AG08396 (cell line): ENCODE data around the gene IRF3.

Experiments
- DNase-seq: peaks from one replicate; pipeline ENCODE4 v3.0.0; 2012; ENCODE audit warnings: low spot score, mixed read lengths

The IRF3 gene, protein sequence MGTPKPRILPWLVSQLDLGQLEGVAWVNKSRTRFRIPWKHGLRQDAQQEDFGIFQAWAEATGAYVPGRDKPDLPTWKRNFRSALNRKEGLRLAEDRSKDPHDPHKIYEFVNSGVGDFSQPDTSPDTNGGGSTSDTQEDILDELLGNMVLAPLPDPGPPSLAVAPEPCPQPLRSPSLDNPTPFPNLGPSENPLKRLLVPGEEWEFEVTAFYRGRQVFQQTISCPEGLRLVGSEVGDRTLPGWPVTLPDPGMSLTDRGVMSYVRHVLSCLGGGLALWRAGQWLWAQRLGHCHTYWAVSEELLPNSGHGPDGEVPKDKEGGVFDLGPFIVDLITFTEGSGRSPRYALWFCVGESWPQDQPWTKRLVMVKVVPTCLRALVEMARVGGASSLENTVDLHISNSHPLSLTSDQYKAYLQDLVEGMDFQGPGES

GRCh38 chr19:49665351-49666119 is at the start of gene IRF3, which contains the start of gene BCL2L12:
Gene IRF3, minus strand, starts transcription at chr19:49665857. Its CDS starts 1,019 bp downstream, at chr19:49664838.
Gene BCL2L12, plus strand, starts transcription at chr19:49665933. Its CDS starts 760 bp downstream, at chr19:49666693.
- peak; percentile 99 for DNase-seq

DNA sequence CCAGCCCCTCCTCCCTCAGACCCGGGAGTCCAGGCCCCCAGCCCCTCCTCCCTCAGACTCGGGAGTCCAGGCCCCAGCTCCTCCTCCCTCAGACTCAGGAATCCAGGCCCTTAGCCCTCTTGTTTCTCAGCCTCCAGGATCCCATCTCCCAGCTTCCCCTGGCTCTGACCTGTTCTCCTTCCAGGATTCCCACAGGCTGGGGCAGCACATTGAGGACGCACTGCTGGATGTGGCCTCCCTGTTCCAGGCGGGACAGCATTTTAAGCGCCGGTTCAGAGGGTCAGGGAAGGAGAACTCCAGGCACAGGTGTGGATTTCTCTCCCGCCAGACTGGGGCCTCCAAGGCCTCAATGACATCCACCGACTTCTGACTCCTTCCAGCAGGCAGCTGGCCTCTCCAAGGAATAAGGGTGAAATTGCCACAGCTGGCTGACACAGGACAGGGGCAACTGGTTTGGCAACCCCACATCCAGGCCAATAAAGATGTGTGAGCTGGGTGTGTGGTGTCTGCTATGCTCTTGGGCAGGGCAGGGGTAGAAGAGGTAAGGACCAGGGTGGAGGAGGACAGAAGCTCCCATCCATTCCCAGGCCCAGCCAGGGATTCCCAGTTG is 47.7 kb upstream of the IRF3 start:
- no peak for DNase-seq

- DNase-seq: no peak
Measured at GRCh38 chr19:49712397-49712859, 46.8 kb upstream of the IRF3 start.

- peak; percentile 49 for DNase-seq
Measured at GRCh38 chr19:49710372-49710951, 44.8 kb upstream of the IRF3 start.

GRCh38 chr19:49705919-49706318 is 40.3 kb upstream of the IRF3 start:
- DNase-seq: no peak

GRCh38 chr19:49704888-49705642 is 39.4 kb upstream of the IRF3 start:
- DNase-seq: no peak

GRCh38 chr19:49701271-49701786 is 35.7 kb upstream of the IRF3 start:
- DNase-seq: no peak

GRCh38 chr19:49700563-49700962 is 34.9 kb upstream of the IRF3 start:
- no peak for DNase-seq

DNA sequence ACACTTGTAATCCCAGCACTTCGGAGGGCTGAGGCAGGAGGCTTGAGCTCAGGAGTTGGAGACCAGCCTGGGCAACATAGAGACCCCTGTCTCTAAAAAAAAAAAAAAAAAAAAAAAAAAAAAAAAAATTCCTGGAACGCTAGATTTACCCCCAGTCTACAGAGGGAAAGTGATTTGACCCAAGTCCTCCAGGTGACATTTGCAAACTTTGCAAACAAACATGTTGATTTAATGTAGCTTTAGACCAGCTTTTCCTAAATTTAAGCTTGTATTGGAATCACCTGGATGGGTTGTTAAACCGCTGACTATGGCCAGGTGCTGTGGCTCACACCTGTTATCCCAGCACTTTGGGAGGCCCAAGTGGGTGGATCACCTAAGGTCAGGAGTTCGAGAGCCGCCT is 33.7 kb upstream of the IRF3 start:
- no peak for DNase-seq

GRCh38 chr19:49696865-49697264 is 31.2 kb upstream of the IRF3 start:
- DNase-seq: no peak

DNA sequence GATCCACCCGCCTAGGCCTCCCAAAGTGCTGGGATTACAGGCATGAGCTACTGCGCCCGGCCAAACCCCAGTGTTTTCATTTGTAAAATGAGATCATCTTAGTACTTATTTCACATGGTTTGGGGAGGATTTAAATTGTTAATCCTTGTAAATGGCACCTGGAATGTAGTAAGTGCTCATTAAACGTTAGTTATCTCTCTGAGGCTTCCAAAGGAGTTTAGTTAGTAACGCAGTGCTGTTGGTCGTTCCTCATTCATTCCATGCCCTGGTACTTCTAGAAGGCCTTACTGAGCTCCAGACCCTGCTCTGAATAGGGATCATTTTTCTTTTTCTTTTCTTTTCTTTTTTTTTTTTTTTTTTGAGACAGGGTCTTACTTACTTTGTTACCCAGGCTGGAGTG is 30.5 kb upstream of the IRF3 start:
- DNase-seq: no peak

DNA sequence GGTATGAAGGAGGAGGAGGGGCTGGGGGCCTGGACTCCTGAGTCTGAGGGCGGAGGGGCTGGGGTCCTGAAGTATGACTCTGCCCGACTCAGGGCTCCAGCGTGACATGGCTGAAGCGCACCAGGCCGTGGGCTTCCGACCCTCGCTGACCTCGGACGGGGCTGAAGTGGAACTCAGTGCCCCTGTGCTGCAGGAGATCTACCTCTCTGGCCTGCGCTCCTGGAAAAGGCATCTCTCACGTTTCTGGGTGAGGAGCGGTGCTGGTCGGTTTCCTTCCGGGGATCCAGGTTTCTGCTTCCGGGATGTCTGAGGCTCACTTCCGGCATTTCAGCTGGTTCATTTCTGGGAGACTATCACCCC is 26.5 kb upstream of the IRF3 start:
- no peak for DNase-seq

DNA sequence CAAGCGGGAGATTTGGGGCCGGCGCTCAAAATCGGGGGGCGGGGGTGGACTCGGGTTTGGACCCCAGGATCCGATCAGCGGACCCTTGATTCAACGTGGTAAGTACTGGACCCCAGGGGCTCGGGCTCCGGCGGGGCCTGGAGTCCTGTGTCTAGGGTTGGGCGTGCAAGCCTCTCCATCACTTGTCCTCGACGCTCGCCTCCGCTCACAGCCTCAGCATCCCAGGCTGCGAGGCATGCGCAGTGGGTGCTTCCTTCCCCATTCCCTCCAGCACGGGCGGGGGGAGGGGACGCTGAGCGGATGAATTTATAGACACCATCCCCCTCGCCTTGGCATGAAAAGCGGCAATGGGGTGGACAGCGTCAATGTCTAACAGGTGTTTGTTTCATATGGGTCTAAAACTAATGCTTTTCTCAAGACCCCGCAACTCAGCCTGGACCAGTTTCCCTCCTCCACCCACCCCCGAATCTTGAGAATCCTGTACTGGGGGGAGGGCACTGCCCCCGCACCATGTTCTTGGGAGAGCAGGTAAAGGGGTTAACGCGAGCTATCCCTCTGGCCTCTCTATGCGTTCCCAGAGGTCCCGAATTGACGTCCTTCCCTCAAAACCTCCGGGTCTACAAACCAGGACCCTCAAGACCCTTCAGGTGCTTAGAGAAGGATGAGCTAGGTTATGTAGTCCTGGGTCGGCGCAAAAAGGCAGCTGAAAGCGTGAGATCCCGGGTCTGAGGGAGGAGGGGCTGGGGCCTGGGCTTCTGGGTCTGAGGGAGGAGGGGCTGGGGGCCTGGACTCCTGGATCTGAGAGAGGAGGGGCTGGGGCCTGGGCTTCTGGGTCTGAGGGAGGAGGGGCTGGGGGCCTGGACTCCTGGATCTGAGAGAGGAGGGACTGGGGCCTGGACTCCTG is 25.8 kb upstream of the IRF3 start:
- peak; percentile 95 for DNase-seq

GRCh38 chr19:49690656-49691242 is 25.1 kb upstream of the IRF3 start, which contains the start of gene CPT1C:
Gene CPT1C, plus strand, starts transcription at chr19:49691116. Its CDS starts 1,137 bp downstream, at chr19:49692253.
- peak; percentile 96 for DNase-seq

- DNase-seq: no peak
Measured at GRCh38 chr19:49690079-49690655, 24.5 kb upstream of the IRF3 start.

DNA sequence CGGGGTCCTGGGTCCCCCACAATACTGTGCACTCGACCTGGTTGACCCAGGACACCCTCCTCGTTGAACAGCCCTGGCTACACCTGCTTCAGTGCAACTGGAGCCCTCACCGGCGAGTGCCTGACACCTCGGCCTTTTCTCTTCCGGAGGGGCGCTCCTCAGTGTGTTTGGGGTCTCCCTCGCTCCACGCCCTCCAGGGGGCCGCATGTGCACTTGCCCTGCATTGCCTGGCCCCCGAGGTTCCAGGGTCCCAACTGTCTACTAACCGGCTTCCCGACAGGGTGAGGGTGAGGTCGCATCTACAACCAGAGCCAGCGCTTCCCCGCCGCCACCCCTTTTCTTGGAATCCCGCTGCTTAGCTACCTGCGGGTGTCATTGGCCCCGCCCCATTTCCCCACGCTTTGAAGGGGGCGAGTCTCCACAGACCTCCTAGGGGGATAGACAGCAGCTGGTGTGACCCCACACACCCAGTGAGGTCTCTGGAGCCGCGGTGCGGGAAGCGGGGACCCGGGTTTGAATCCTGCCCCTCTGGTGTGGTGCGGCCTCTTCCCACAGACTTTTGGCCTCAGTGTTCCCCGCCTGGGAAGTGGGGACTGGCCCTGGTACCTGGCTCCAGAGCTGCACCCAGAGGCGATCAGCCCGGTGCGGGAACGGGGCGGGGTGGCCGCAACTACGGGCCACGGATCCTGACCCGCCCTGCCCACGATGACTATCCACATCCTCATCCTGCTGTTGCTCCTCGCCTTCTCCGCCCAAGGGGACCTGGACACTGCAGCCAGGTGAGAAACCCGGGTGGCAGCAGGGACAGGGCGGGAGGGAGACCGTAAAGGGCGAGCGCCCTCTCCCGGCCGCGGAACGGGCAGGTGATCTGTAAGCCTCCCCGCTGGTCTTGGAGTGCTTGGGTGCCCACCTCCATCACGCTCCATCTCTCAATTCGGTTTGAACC is 23.7 kb upstream of the IRF3 start, which contains the start of gene ADM5:
Gene ADM5, plus strand, starts transcription at position 462 of the 946 bp plus-strand sequence. Its CDS starts 244 bp downstream, at position 706.
- DNase-seq: peak; percentile 46

DNA sequence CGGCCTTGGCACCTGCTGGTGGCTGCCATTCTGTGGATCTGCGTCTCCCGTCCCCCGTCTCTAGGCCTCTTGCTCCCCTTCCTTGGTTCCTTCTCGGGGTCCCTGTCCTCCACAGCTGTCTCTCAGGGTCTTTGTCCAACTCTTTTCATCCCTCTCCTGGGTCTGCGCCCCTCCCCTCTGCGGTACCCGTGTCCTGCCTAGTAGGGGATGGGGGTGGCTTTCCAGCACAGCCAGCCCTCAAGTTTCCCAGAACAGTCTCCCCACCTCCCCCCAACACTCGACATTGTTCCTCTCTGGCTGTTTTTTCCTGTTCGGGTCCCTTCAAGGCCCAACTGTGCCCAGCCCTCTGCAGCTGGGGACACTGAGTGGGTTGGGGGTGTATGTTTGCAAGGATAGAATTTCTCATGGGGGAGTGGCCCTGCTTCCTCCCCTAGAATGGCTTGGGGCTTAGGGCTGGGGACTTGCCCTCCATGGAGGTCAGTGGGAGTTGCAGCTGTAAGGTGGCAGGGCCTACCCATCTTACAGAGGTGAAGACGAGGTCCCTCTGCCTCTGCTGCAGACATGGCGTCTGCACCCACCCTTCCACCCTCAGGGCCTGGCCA is 23.0 kb upstream of the IRF3 start:
- DNase-seq: no peak
